Sigmoid colon (tissue), 3 donors: ENCODE data around the gene CCDC126.

ENCODE experiments used
- CTCF ChIP-seq, 4 experiments: fragments of 450-650 bp in 3 of 4; fragments of 200-600 bp in 1 of 4; IDR thresholded peaks; one replicate each; pipeline ENCODE4 v1.5.1; 2016 to 2019; ENCODE audit warnings: antibody characterized with exemption in 4 of 4, mild to moderate bottlenecking in 3 of 4, moderate library complexity in 2 of 4
- POLR2A ChIP-seq, 2 donors: fragments of 450-650 bp; IDR thresholded peaks; one replicate each; pipeline ENCODE4 v1.6.1; 2016; ENCODE audit warnings: antibody characterized with exemption in 2 of 2, mild to moderate bottlenecking in 2 of 2, moderate library complexity in 2 of 2

- TF ChIP-seq CTCF (IDR thresholded peaks at IDR 0.05) (no peak), POLR2A (IDR thresholded peaks at IDR 0.05) (no peak)
Measured at GRCh38 chr7:23658831-23659427, 61.7 kb downstream of the CCDC126 start.
